AG09319 (cell line): ENCODE results near the gene INPP1.
"Not testable (repeated sequence)": the region's sequence is repeated elsewhere in the genome, so short reads cannot be mapped to it uniquely, and the experiment has no call there.

Experiments
- DNase-seq: peaks from one replicate; pipeline ENCODE4 v3.0.0-alpha.2; 2010; ENCODE audit warnings: low read depth; ENCODE audit errors: extremely low read depth
- CTCF ChIP-seq: IDR thresholded peaks from 2 replicates; pipeline ENCODE4 v1.5.1; 2011; ENCODE audit warnings: low read depth, mild to moderate bottlenecking, inconsistent platforms, low read length, moderate library complexity

The INPP1 gene

GRCh38 chr2:190355968-190356644, 12.7 kb downstream of the INPP1 start:
- TF ChIP-seq CTCF: no peak
- DNase-seq: no peak

GRCh38 chr2:190357600-190357999, 14.2 kb downstream of the INPP1 start:
- no peak for TF ChIP-seq CTCF
- DNase-seq: no peak

DNA sequence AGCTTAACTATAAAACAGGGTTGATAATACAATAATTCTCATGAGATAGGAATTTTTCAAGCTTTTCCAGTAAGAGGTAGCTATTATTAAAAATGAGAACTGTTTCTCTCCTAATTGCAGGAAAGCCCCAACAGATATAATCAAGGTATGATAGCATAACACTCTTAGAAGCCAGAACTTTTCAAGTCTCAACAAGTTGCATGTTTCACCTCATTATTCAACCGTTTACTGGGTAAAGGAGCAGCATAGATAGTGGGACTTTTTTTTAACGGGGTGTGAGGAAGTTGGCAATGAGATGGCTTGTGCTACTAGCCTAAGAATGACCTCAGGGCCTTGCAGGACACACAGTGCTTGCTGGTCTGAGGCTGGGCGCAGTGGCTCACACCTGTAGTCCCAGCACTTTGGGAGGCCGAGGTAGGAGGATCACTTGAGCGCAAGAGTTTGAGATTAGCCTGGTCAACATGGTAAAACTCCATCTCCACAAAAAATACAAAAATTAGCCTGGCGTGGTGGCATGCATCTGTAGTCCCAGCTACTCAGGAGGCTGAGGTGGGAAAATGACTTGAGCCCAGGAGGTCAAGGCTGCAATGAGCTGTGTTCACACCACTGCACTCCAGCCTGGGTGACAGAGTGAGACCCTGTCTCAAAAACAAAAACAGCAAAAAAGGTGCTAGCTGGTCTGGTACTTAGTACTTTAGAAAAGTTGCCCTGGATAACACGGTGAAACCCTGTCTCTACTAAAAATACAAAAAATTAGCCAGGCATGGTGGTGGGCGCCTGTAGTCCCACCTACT, 15.5 kb downstream of the INPP1 start:
- DNase-seq: not testable (repeated sequence)

DNA sequence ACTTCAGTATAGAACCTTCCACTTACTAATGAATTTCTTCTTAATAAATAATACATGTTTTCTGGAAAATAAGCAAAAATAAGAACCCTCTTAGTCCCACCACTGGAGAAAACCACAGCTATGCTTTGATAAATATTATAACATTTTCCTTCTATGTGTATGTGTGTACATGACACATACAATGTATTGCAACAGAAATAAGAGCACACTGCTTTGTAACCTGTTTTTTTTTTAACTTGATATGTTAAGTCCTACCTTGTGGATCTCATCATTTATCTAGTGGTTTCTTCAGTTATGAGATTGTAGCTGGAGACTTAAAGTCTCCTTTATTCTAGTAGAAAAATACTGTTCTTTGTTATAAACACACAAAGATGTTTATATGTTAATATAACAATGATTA, 17.2 kb downstream of the INPP1 start:
- TF ChIP-seq CTCF: no peak
- no peak for DNase-seq

- DNase-seq: no peak
- no peak for TF ChIP-seq CTCF
Observed at GRCh38 chr2:190360965-190361364, 17.6 kb downstream of the INPP1 start.

DNA sequence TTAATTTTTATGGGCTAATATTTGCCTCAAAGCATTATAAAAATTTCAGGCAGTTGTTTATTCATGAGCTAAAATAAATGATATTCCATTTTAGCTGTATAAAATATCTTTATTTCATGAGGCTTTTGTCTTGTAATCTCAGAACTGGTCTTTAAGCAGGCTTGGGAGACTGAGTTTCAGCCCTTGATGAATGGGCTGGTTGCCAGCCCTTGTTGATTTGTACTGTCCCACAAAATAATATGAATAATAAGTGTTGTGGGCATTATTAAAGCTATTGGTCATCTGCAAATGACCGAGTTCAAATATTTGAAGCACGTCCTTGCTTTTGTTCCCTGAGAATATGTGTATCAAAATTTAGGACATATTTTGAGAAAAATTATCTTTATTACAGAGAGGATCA, 18.2 kb downstream of the INPP1 start:
- TF ChIP-seq CTCF: no peak
- DNase-seq: no peak

DNA sequence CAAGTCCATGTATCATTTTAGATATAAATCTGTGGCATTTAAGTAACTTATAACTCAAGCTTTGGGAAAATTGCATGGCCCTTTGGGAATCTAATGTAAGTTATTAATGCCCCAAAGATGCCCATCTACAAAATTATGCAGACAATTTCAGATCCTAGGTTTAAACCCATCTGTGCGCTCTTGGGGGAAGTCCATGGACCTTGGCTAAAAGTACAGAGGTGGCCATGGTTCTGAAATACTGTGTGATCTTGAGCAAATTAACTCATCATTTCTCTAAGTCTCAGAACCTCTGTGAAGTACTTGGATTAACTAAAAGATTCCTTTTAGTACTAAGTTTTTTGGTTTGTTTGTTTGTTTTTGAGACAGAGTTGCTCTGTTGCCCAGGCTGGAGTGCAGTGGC, 19.5 kb downstream of the INPP1 start:
- TF ChIP-seq CTCF: no peak

More for the DNA sequence above, 19.5 kb downstream of the INPP1 start:
- no peak for DNase-seq
